ENCODE measurements around the gene ANXA2R.
A peak's percentile ranks its signal among the peaks of the same experiment; 100 is the strongest.
"Not testable (repeated sequence)": the region's sequence is repeated elsewhere in the genome, so short reads cannot be mapped to it uniquely, and the experiment has no call there.

ANXA2R gene

GRCh38 chr5:43040287-43041098, at the start of gene ANXA2R:
TSS of gene ANXA2R (minus strand) at chr5:43040319. CDS start at chr5:43040046, 273 bp downstream.
- peak within 1 kb of the TSS; percentile 62 for H3K9ac ChIP-seq (ENCODE audit: low read length)

GRCh38 chr5:43086118-43086908, 46.2 kb upstream of the ANXA2R start:
- not testable (repeated sequence) for H3K36me3 ChIP-seq (ENCODE audit: control insufficient read depth, insufficient read depth, low read length); H3K4me3 ChIP-seq (ENCODE audit: low read depth, low read length); H3K9ac ChIP-seq (ENCODE audit: low read length); H3K27me3 ChIP-seq (ENCODE audit: control insufficient read depth, insufficient read depth, low read length); H3K4me1 ChIP-seq (ENCODE audit: control insufficient read depth, insufficient read depth, low read length); H3K27ac ChIP-seq (ENCODE audit: low read depth, low read length)
- H3K9me3 ChIP-seq (ENCODE audit: control insufficient read depth, insufficient read depth, low read depth, low read length): peaks cover 20% of the 10 kb centered on the region

More at GRCh38 chr5:43040287-43041098, at the start of gene ANXA2R:
- H3K4me3 ChIP-seq (ENCODE audit: low read depth, low read length): peak within 1 kb of the TSS; percentile 59
- H3K9me3 ChIP-seq (ENCODE audit: control insufficient read depth, insufficient read depth, low read depth, low read length): no peaks in the 10 kb centered on the region
- H3K36me3 ChIP-seq (ENCODE audit: control insufficient read depth, insufficient read depth, low read length): no peaks in the 10 kb centered on the region
- no peak within 1 kb of the TSS for H3K27ac ChIP-seq (ENCODE audit: low read depth, low read length)
- peaks cover 94% of the 10 kb centered on the region for H3K27me3 ChIP-seq (ENCODE audit: control insufficient read depth, insufficient read depth, low read length)
- H3K4me1 ChIP-seq (ENCODE audit: control insufficient read depth, insufficient read depth, low read length): peaks cover 37% of the 10 kb centered on the region

GRCh38 chr5:43085453-43085852, 45.3 kb upstream of the ANXA2R start:
- Histone ChIP-seq H3K36me3 (ENCODE audit: control insufficient read depth, insufficient read depth, low read length) (peaks cover 4% of the 10 kb centered on the region; the same call in 1 of the 2 replicates), H3K9ac (ENCODE audit: low read length) (no peak overlapping the region), H3K27ac (ENCODE audit: low read depth, low read length) (no peak overlapping the region), H3K4me1 (ENCODE audit: control insufficient read depth, insufficient read depth, low read length) (no peaks in the 10 kb centered on the region), H3K9me3 (ENCODE audit: control insufficient read depth, insufficient read depth, low read depth, low read length) (peaks cover 20% of the 10 kb centered on the region), H3K27me3 (ENCODE audit: control insufficient read depth, insufficient read depth, low read length) (no peaks in the 10 kb centered on the region), H3K4me3 (ENCODE audit: low read depth, low read length) (no peak overlapping the region)

GRCh38 chr5:43084468-43084867, 44.3 kb upstream of the ANXA2R start:
- H3K27me3 ChIP-seq (ENCODE audit: control insufficient read depth, insufficient read depth, low read length); H3K4me3 ChIP-seq (ENCODE audit: low read depth, low read length); H3K36me3 ChIP-seq (ENCODE audit: control insufficient read depth, insufficient read depth, low read length); H3K27ac ChIP-seq (ENCODE audit: low read depth, low read length); H3K9ac ChIP-seq (ENCODE audit: low read length); H3K4me1 ChIP-seq (ENCODE audit: control insufficient read depth, insufficient read depth, low read length): not testable (repeated sequence)
- H3K9me3 ChIP-seq (ENCODE audit: control insufficient read depth, insufficient read depth, low read depth, low read length): peaks cover 20% of the 10 kb centered on the region

GRCh38 chr5:43081345-43081744, 41.2 kb upstream of the ANXA2R start:
- not testable (repeated sequence) for H3K4me3 ChIP-seq (ENCODE audit: low read depth, low read length); H3K27ac ChIP-seq (ENCODE audit: low read depth, low read length); H3K9ac ChIP-seq (ENCODE audit: low read length); H3K36me3 ChIP-seq (ENCODE audit: control insufficient read depth, insufficient read depth, low read length); H3K4me1 ChIP-seq (ENCODE audit: control insufficient read depth, insufficient read depth, low read length); H3K27me3 ChIP-seq (ENCODE audit: control insufficient read depth, insufficient read depth, low read length)
- H3K9me3 ChIP-seq (ENCODE audit: control insufficient read depth, insufficient read depth, low read depth, low read length): peaks cover 20% of the 10 kb centered on the region

- Histone ChIP-seq H3K9me3 (ENCODE audit: control insufficient read depth, insufficient read depth, low read depth, low read length) (peaks cover under 1% of the 10 kb centered on the region; the same call in 1 of the 2 replicates), H3K27me3 (ENCODE audit: control insufficient read depth, insufficient read depth, low read length) (no peaks in the 10 kb centered on the region), H3K36me3 (ENCODE audit: control insufficient read depth, insufficient read depth, low read length) (peaks cover 8% of the 10 kb centered on the region; the same call in 1 of the 2 replicates), H3K27ac (ENCODE audit: low read depth, low read length) (no peak overlapping the region), H3K9ac (ENCODE audit: low read length) (no peak overlapping the region), H3K4me1 (ENCODE audit: control insufficient read depth, insufficient read depth, low read length) (no peaks in the 10 kb centered on the region; the same call in 1 of the 2 replicates), H3K4me3 (ENCODE audit: low read depth, low read length) (no peak overlapping the region)
Measured at GRCh38 chr5:43078956-43079355, 38.8 kb upstream of the ANXA2R start.

GRCh38 chr5:43077446-43078191, 37.5 kb upstream of the ANXA2R start:
- H3K27ac ChIP-seq (ENCODE audit: low read depth, low read length); H3K9me3 ChIP-seq (ENCODE audit: control insufficient read depth, insufficient read depth, low read depth, low read length); H3K36me3 ChIP-seq (ENCODE audit: control insufficient read depth, insufficient read depth, low read length); H3K4me1 ChIP-seq (ENCODE audit: control insufficient read depth, insufficient read depth, low read length); H3K4me3 ChIP-seq (ENCODE audit: low read depth, low read length); H3K9ac ChIP-seq (ENCODE audit: low read length); H3K27me3 ChIP-seq (ENCODE audit: control insufficient read depth, insufficient read depth, low read length): not testable (repeated sequence)

GRCh38 chr5:43075319-43076293, 35.5 kb upstream of the ANXA2R start:
- no peak overlapping the region for H3K9ac ChIP-seq (ENCODE audit: low read length)
- H3K9me3 ChIP-seq (ENCODE audit: control insufficient read depth, insufficient read depth, low read depth, low read length): no peaks in the 10 kb centered on the region
- no peaks in the 10 kb centered on the region; the same call in 1 of the 2 replicates for H3K4me1 ChIP-seq (ENCODE audit: control insufficient read depth, insufficient read depth, low read length)
- H3K27me3 ChIP-seq (ENCODE audit: control insufficient read depth, insufficient read depth, low read length): no peaks in the 10 kb centered on the region
- H3K4me3 ChIP-seq (ENCODE audit: low read depth, low read length): no peak overlapping the region
- H3K36me3 ChIP-seq (ENCODE audit: control insufficient read depth, insufficient read depth, low read length): peaks cover 14% of the 10 kb centered on the region
- H3K27ac ChIP-seq (ENCODE audit: low read depth, low read length): no peak overlapping the region

- Histone ChIP-seq H3K27me3 (ENCODE audit: control insufficient read depth, insufficient read depth, low read length) (no peaks in the 10 kb centered on the region), H3K36me3 (ENCODE audit: control insufficient read depth, insufficient read depth, low read length) (peaks cover 16% of the 10 kb centered on the region), H3K9me3 (ENCODE audit: control insufficient read depth, insufficient read depth, low read depth, low read length) (no peaks in the 10 kb centered on the region), H3K4me1 (ENCODE audit: control insufficient read depth, insufficient read depth, low read length) (no peaks in the 10 kb centered on the region; the same call in 1 of the 2 replicates), H3K4me3 (ENCODE audit: low read depth, low read length) (no peak overlapping the region), H3K9ac (ENCODE audit: low read length) (no peak overlapping the region), H3K27ac (ENCODE audit: low read depth, low read length) (no peak overlapping the region)
Measured at GRCh38 chr5:43074987-43075318, 34.8 kb upstream of the ANXA2R start.
